Neural cell (in vitro differentiated cells): ENCODE measurements around the gene STRN3. TPM values are rescaled to one million over a fixed set of nuclear protein-coding genes. Genes with fewer than 3 reads are reported as not detected.
A peak's percentile ranks its signal among the peaks of the same experiment; 100 is the strongest.

Source experiments
- H2AFZ ChIP-seq: fragments of 200-600, 300-800 bp; sonication (generic), shearing (Covaris generic); 2 replicates; pipeline ENCODE4 v1.6.0; 2014; ENCODE audit warnings: low read depth, mild to moderate bottlenecking, antibody characterized with exemption, low read length, moderate library complexity
- H3F3A ChIP-seq: fragments of 200-600 bp; shearing (Covaris generic); 2 replicates; pipeline ENCODE4 v1.6.1; 2016; ENCODE audit warnings: mild to moderate bottlenecking, moderate library complexity, mixed read lengths, antibody characterized with exemption, low read length; ENCODE audit not compliant: insufficient read depth, poor library complexity, severe bottlenecking
- H3K27ac ChIP-seq: fragments of 200-600, 300-800 bp; sonication (generic), shearing (Covaris generic); 2 replicates; pipeline ENCODE4 v1.5.1; 2014; ENCODE audit warnings: mild to moderate bottlenecking, low read length, moderate library complexity
- H3K27me3 ChIP-seq: fragments of 300-800, 200-600 bp; sonication (generic), shearing (Covaris generic); 2 replicates; pipeline ENCODE4 v1.6.0; 2014; ENCODE audit warnings: mild to moderate bottlenecking, low read depth, low read length, moderate library complexity; ENCODE audit not compliant: insufficient read depth
- H3K36me3 ChIP-seq: fragments of 300-800, 200-600 bp; sonication (generic), shearing (Covaris generic); 2 replicates; pipeline ENCODE4 v1.5.1; 2014; ENCODE audit warnings: mild to moderate bottlenecking, antibody characterized with exemption, low read length, moderate library complexity; ENCODE audit not compliant: insufficient read depth
- H3K4me2 ChIP-seq: fragments of 300-800, 200-600 bp; sonication (generic), shearing (Covaris generic); 2 replicates; pipeline ENCODE4 v1.6.0; 2014; ENCODE audit warnings: mild to moderate bottlenecking, low read length
- H3K4me3 ChIP-seq: fragments of 300-800, 200-600 bp; sonication (generic), shearing (Covaris generic); 2 replicates; pipeline ENCODE4 v1.5.1; 2014; ENCODE audit warnings: mild to moderate bottlenecking, low read length, moderate library complexity
- H3K79me2 ChIP-seq: fragments of 200-600 bp; shearing (Covaris generic); replicated peaks from 2 replicates; pipeline ENCODE4 v1.6.0; 2014; ENCODE audit warnings: mild to moderate bottlenecking, low read length, moderate library complexity; ENCODE audit not compliant: insufficient read depth
- H3K9ac ChIP-seq: fragments of 300-800, 200-600 bp; sonication (generic), shearing (Covaris generic); 2 replicates; pipeline ENCODE4 v1.6.1; 2016; ENCODE audit warnings: mild to moderate bottlenecking, low read length, mixed read lengths
- H3K9me2 ChIP-seq: fragments of 200-600 bp; shearing (Covaris generic); 2 replicates; pipeline ENCODE4 v1.6.1; 2016; ENCODE audit warnings: mild to moderate bottlenecking, low read length, mixed read lengths; ENCODE audit not compliant: insufficient read depth
- H3K9me3 ChIP-seq: fragments of 200-600, 300-800 bp; sonication (generic), shearing (Covaris generic); 2 replicates; pipeline ENCODE4 v1.6.1; 2016; ENCODE audit warnings: mild to moderate bottlenecking, mixed run types, low read length, moderate library complexity, mixed read lengths
- H4K20me1 ChIP-seq: fragments of 200-600 bp; shearing (Covaris generic); 2 replicates; pipeline ENCODE4 v1.6.1; 2016; ENCODE audit warnings: mild to moderate bottlenecking, mixed run types; ENCODE audit not compliant: insufficient read depth
- CTCF ChIP-seq: fragments of 450-650 bp; IDR thresholded peaks from 2 replicates; pipeline ENCODE4 v1.5.1; 2014; ENCODE audit warnings: antibody characterized with exemption, mild to moderate bottlenecking, moderate library complexity; ENCODE audit not compliant: poor library complexity, severe bottlenecking
- EP300 ChIP-seq: fragments of 450-650 bp; conservative IDR thresholded peaks from 2 replicates; pipeline ENCODE4 v1.6.1; 2014; ENCODE audit warnings: antibody characterized with exemption, mild to moderate bottlenecking, moderate library complexity; ENCODE audit not compliant: poor library complexity, severe bottlenecking
- EZH2 ChIP-seq: fragments of 200-600, 300-800 bp; shearing (Covaris generic), sonication (generic); IDR thresholded peaks from 2 replicates; pipeline ENCODE4 v1.6.1; 2014; ENCODE audit warnings: antibody characterized with exemption, low read length, borderline replicate concordance, mild to moderate bottlenecking; ENCODE audit not compliant: insufficient read depth, poor library complexity, severe bottlenecking
- MXI1 ChIP-seq: fragments of 450-650 bp; conservative IDR thresholded peaks from 2 replicates; pipeline ENCODE4 v1.6.1; 2014; ENCODE audit warnings: antibody characterized with exemption, mild to moderate bottlenecking; ENCODE audit not compliant: poor library complexity, severe bottlenecking
- POLR2AphosphoS5 ChIP-seq: IDR thresholded peaks from 2 replicates; pipeline ENCODE4 v1.6.1; 2012
- RAD21 ChIP-seq: fragments of 450-650 bp; conservative IDR thresholded peaks from 2 replicates; pipeline ENCODE4 v1.6.1; 2014; ENCODE audit warnings: antibody characterized with exemption, mild to moderate bottlenecking, moderate library complexity
- REST ChIP-seq: IDR thresholded peaks from 2 replicates; pipeline ENCODE4 v1.6.1; 2012; ENCODE audit warnings: borderline replicate concordance
- SMC3 ChIP-seq: fragments of 450-650 bp; conservative IDR thresholded peaks from 2 replicates; pipeline ENCODE4 v1.6.1; 2014; ENCODE audit warnings: antibody characterized with exemption, mild to moderate bottlenecking, moderate library complexity; ENCODE audit not compliant: poor library complexity
- TAF1 ChIP-seq: IDR thresholded peaks from 2 replicates; pipeline ENCODE4 v1.6.1; 2012; ENCODE audit warnings: low read depth
- polyA plus RNA-seq: library from polyadenylated mRNA; depleted of rRNA; stranded (reverse); fragments of >200 nt; gene quantifications from 2 replicates; pipeline ENCODE4 v1.2.3, GENCODE V29; 2014

STRN3 gene
- polyA plus RNA-seq, 1 donor from 2014 or later = 60.1 TPM

- H4K20me1 ChIP-seq = no peaks in the 10 kb centered on the region
- H3K27me3 ChIP-seq = no peaks in the 10 kb centered on the region
- H3K9ac ChIP-seq = peak overlapping the region; percentile 99
- H3K9me2 ChIP-seq = no peaks in the 10 kb centered on the region
- TF ChIP-seq POLR2AphosphoS5 = peak; percentile 20
- peak; percentile 52 for TF ChIP-seq EP300
- TF ChIP-seq SMC3 = peak; percentile 53
- peak; percentile 26 for TF ChIP-seq RAD21
- TF ChIP-seq REST = no peak
- no peak for TF ChIP-seq EZH2
- TF ChIP-seq CTCF = no peak
- peak; percentile 49 for TF ChIP-seq MXI1
- peak; percentile 75 for TF ChIP-seq TAF1
- H3K36me3 ChIP-seq = no peaks in the 10 kb centered on the region
- H3K79me2 ChIP-seq = peaks cover 50% of the 10 kb centered on the region
- peak overlapping the region; percentile 91 for H3K4me3 ChIP-seq
- H3F3A ChIP-seq = no peaks in the 10 kb centered on the region
- no peaks in the 10 kb centered on the region for H3K9me3 ChIP-seq
- peak overlapping the region; percentile 94 for H3K27ac ChIP-seq
- H2AFZ ChIP-seq = peak overlapping the region; percentile 66
- H3K4me2 ChIP-seq = peak overlapping the region; percentile 30
Observed at GRCh38 chr14:31026450-31027235, 464 bp upstream of the STRN3 start.

GRCh38 chr14:31025367-31026076 lies 657 bp downstream of the STRN3 start, which contains the start of gene AP4S1:
AP4S1 (plus strand) TSS chr14:31025649; CDS start chr14:31066197, 40,548 bp downstream.
- Histone ChIP-seq H4K20me1 (no peaks in the 10 kb centered on the region), H3K9ac (peak within 1 kb of the TSS; percentile 99), H3K4me3 (peak within 1 kb of the TSS; percentile 91), H3K27ac (peak within 1 kb of the TSS; percentile 94), H3K4me2 (peak within 1 kb of the TSS; percentile 90), H3K9me2 (no peaks in the 10 kb centered on the region), H3K36me3 (no peaks in the 10 kb centered on the region), H2AFZ (peak within 1 kb of the TSS; percentile 80), H3K27me3 (no peaks in the 10 kb centered on the region), H3K79me2 (peaks cover 59% of the 10 kb centered on the region), H3K9me3 (no peaks in the 10 kb centered on the region), H3F3A (no peaks in the 10 kb centered on the region)
- no peak for TF ChIP-seq REST
- peak; percentile 35 for TF ChIP-seq POLR2AphosphoS5
- TF ChIP-seq TAF1 = peak; percentile 12
- peak; percentile 8 for TF ChIP-seq SMC3
- no peak for TF ChIP-seq RAD21
- TF ChIP-seq EZH2 = no peak
